K562 (cell line): ENCODE data around the gene MVP. TPM values are rescaled to one million over a fixed set of nuclear protein-coding genes. Genes with fewer than 3 reads are reported as not detected.
A peak's percentile ranks its signal among the peaks of the same experiment; 100 is the strongest.

Experiments used
- ATF2 ChIP-seq: sonication (generic); formaldehyde crosslinking; IDR thresholded peaks from 2 replicates; pipeline ENCODE4 v1.8.1; 2022; ENCODE audit warnings: missing genetic modification reagents
- CEBPG ChIP-seq, 3 experiments: fragments of 200-800 bp in 1 of 3; sonication (Bioruptor generic) in 1 of 3; sonication (generic) in 1 of 3; formaldehyde crosslinking in 1 of 3; IDR thresholded peaks in 2 of 3; conservative IDR thresholded peaks in 1 of 3; 2 replicates each; pipeline versions ENCODE4 v1.6.1 to v1.8.0; 2016 to 2022; ENCODE audit warnings: missing compliant biosample characterization in 2 of 3, missing genetic modification characterization in 2 of 3, mild to moderate bottlenecking in 1 of 3, missing genetic modification reagents in 1 of 3
- CREB1 ChIP-seq, 2 experiments: sonication (generic) in 1 of 2; formaldehyde crosslinking in 1 of 2; IDR thresholded peaks; 2 replicates each; pipeline versions ENCODE4 v1.6.1 to v1.8.0; 2012 to 2022; ENCODE audit warnings: inconsistent platforms in 1 of 2, mild to moderate bottlenecking in 1 of 2, missing genetic modification reagents in 1 of 2, moderate library complexity in 1 of 2
- EGR1 ChIP-seq: fragments of 450-650 bp; conservative IDR thresholded peaks from 2 replicates; pipeline ENCODE4 v1.6.1; 2017; ENCODE audit warnings: mild to moderate bottlenecking
- HDGF ChIP-seq: fragments of 450-650 bp; IDR thresholded peaks from 2 replicates; pipeline ENCODE4 v1.6.1; 2016
- PHF20 ChIP-seq: fragments of 450-650 bp; IDR thresholded peaks from 2 replicates; pipeline ENCODE4 v1.6.1; 2018; ENCODE audit not compliant: partially characterized antibody
- PKNOX1 ChIP-seq: fragments of 450-650 bp; IDR thresholded peaks from 2 replicates; pipeline ENCODE4 v1.6.1; 2016
- RAD21 ChIP-seq, 2 experiments: fragments of 250-450 bp in 1 of 2; fragments of 450-650 bp in 1 of 2; sonication (Bioruptor Pico) in 1 of 2; formaldehyde crosslinking in 1 of 2; IDR thresholded peaks in 1 of 2; conservative IDR thresholded peaks in 1 of 2; 2 replicates each; pipeline versions ENCODE4 v1.4.0 to v1.8.0; 2020 to 2022; ENCODE audit warnings: mild to moderate bottlenecking in 2 of 2, moderate library complexity in 1 of 2
- SAFB ChIP-seq: fragments of 200-400 bp; formaldehyde crosslinking; IDR thresholded peaks from 2 replicates; pipeline ENCODE4 v1.6.1; 2017; ENCODE audit warnings: low read depth, low read length, borderline replicate concordance
- UBTF ChIP-seq, 2 experiments: IDR thresholded peaks; 2 replicates each; pipeline ENCODE4 v1.6.1; 2012; ENCODE audit warnings: improper control_type of control experiment in 2 of 2, low read depth in 2 of 2, low read length in 2 of 2, borderline replicate concordance in 1 of 2
- ZBTB12 ChIP-seq: fragments of 250-450 bp; sonication (Bioruptor Pico); IDR thresholded peaks from 2 replicates; pipeline ENCODE4 v1.4.0; 2020
- ZKSCAN8 ChIP-seq: fragments of 200-800 bp; sonication (Bioruptor generic); IDR thresholded peaks from 2 replicates; pipeline ENCODE4 v1.6.1; 2016; ENCODE audit warnings: missing genetic modification characterization, missing compliant biosample characterization
- ZNF740 ChIP-seq, 3 experiments: fragments of 200-800 bp in 1 of 3; sonication (Bioruptor generic) in 1 of 3; sonication (generic) in 1 of 3; formaldehyde crosslinking in 1 of 3; IDR thresholded peaks; 2 replicates each; pipeline versions ENCODE4 v1.6.1 to v1.8.0; 2016 to 2022; ENCODE audit warnings: mild to moderate bottlenecking in 2 of 3, missing compliant biosample characterization in 2 of 3, missing genetic modification characterization in 2 of 3, missing genetic modification reagents in 1 of 3
- polyA plus RNA-seq, 8 experiments: library from polyadenylated mRNA; depleted of rRNA in 4 of 8; stranded (reverse) in 5 of 8; unstranded in 3 of 8; fragments of >200 nt; fragmentation: Nextera tagmentation in 2 of 8; fragmentation: Illumina TruSeq in 1 of 8; extraction: Ambion mirVana in 2 of 8; extraction: Trizol in 1 of 8; gene quantifications; 2 replicates each; pipeline versions ENCODE4 v1.2.1 to v1.2.3, GENCODE V29; 2011 to 2014; ENCODE audit warnings: inconsistent platforms in 1 of 8, missing spikeins in 1 of 8
- total RNA-seq, 7 experiments: library from RNA; depleted of rRNA in 6 of 7; stranded (reverse); fragments of >200 nt in 6 of 7; fragmentation: Illumina TruSeq in 2 of 7; extraction: Trizol in 2 of 7; gene quantifications; 2 replicates each; pipeline versions ENCODE4 v1.2.1 to v1.2.3, GENCODE V29; 2011 to 2021; ENCODE audit warnings: low replicate concordance in 1 of 7

Gene MVP
- total and polyA plus RNA-seq, 9 of the 15 experiments (the other 6 are each of a cell fraction or from before 2014, with no cell fraction given): 0.39 to 1.9 (median 0.76) TPM; not detected in 2

GRCh38 chr16:29809850-29810698 is 10.2 kb upstream of the MVP start (continued):
- no peak for TF ChIP-seq CEBPG (CRISPR knock-in tag; IDR thresholded peaks at IDR 0.05)
- TF ChIP-seq CEBPG (tag; conservative IDR thresholded peaks at IDR 0.05 in 1 of 2, IDR thresholded peaks at IDR 0.05 in 1 of 2): no peak
- no peak for TF ChIP-seq UBTF (IDR thresholded peaks at IDR 0.05; ENCODE audit: borderline replicate concordance in 1 of 2, low read depth in 2 of 2, low read length in 2 of 2)
- no peak for TF ChIP-seq HDGF
- TF ChIP-seq ZBTB12 (CRISPR knock-in tag): no peak
- TF ChIP-seq ZNF740 (CRISPR knock-in tag; IDR thresholded peaks at IDR 0.05): peak; percentile 30; the same call in 1 of the 2 replicates
- TF ChIP-seq ZNF740 (tag; IDR thresholded peaks at IDR 0.05): no peak
- TF ChIP-seq ATF2: no peak
- no peak for TF ChIP-seq RAD21 (CRISPR knock-in tag; conservative IDR thresholded peaks at IDR 0.05 in 1 of 2, IDR thresholded peaks at IDR 0.05 in 1 of 2)
- TF ChIP-seq PKNOX1: no peak
- TF ChIP-seq ZKSCAN8 (CRISPR knock-in tag): no peak
- TF ChIP-seq PHF20: no peak
- TF ChIP-seq EGR1: peak; percentile 75
- TF ChIP-seq SAFB: no peak
- TF ChIP-seq CREB1 (IDR thresholded peaks at IDR 0.05): no peak
- TF ChIP-seq CREB1 (CRISPR knock-in tag; IDR thresholded peaks at IDR 0.05): no peak
